ENCODE measurements around the gene KATNBL1. TPM values are rescaled to one million over a fixed set of nuclear protein-coding genes. Genes with fewer than 3 reads are reported as not detected.

The KATNBL1 gene
- total RNA-seq, 1 experiment from 2014 or later: 46.1 TPM

- intact Hi-C loops (cut with micrococcal nuclease; ENCODE audit: unreplicated experiment) (loop anchor here (10.0 kb wide), 1 partner anchor 77 kb away; no protein-coding TSS in a partner anchor), in situ Hi-C loops (cut with HindIII; ENCODE audit: low pct_unique_long_range_greater_than_20kb, low sequenced_read_pairs) (no loop called here)
- Histone ChIP-seq H3K4me1 (ENCODE audit: control insufficient read depth, insufficient read depth, low read length) (no peaks in the 10 kb centered on the region), H3K4me3 (ENCODE audit: low read depth in 2 of 2, low read length in 2 of 2) (no peak overlapping the region), H3K27me3 (ENCODE audit: control insufficient read depth, insufficient read depth, low read length) (no peaks in the 10 kb centered on the region), H3K9me3 (ENCODE audit: control insufficient read depth, insufficient read depth, low read depth, low read length) (no peaks in the 10 kb centered on the region), H3K36me3 (ENCODE audit: control insufficient read depth, insufficient read depth, low read length) (no peaks in the 10 kb centered on the region), H3K27ac (ENCODE audit: low read length) (no peak overlapping the region)
- no TSS peak for BruUV-seq (replicated peaks)
- DNase-seq (ENCODE audit: low read depth, low spot score) (no peak), ATAC-seq (no peak)
- CTCF ChIA-PET: no interaction called here
- POLR2A ChIA-PET: interaction anchor here (0.5 kb wide), 1 partner anchor 150 kb away, joined by 8 read pairs; no protein-coding TSS in a partner anchor
- no peak for TF ChIP-seq SIN3A (IDR thresholded peaks at IDR 0.05; ENCODE audit: borderline replicate concordance, insufficient read depth, low read depth, low read length)
These were observed 38.3 kb upstream of the KATNBL1 start for GRCh38 chr15:34248190-34248589.

DNA sequence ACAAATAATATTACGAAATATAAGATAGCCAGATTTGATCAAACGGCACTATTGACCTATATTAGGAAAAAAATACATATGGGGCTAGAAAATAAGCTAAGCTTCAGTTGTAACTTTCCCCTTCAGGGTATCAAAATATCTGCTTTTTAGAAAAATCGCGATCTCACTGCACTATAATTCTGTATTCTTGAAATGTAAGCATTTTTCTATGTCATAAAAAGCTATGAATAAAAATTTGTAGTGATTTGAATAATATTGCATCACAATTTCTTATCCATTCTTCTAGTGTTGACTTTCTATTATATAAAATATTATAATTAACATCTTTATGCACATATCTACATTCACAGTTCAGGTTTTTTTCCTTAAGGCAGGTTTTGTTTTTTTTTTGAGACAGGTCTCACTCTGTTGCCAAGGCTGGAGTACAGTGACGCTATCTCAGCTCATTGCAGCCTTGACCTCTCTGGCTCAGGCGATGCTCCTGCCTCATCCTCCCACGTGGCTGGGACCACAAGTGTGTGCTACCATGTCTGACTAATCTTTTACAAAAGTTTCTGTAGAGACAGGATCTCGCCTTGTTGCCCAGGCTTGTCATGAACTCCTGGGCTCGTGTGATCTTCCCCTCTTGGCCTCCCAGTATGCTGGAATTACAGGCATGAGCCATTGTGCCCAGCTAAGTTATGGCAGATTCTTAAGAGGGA, 36.5 kb upstream of the KATNBL1 start:
- H3K36me3 ChIP-seq (ENCODE audit: control insufficient read depth, insufficient read depth, low read length): no peaks in the 10 kb centered on the region
- H3K27me3 ChIP-seq (ENCODE audit: control insufficient read depth, insufficient read depth, low read length): no peaks in the 10 kb centered on the region
- CTCF ChIA-PET: interaction anchor here (0.5 kb wide), 1 partner anchor 26 kb away, joined by 4 read pairs; no protein-coding TSS in a partner anchor
- no peaks in the 10 kb centered on the region for H3K4me1 ChIP-seq (ENCODE audit: control insufficient read depth, insufficient read depth, low read length)
- H3K27ac ChIP-seq (ENCODE audit: low read length): no peak overlapping the region
- intact Hi-C loops (cut with micrococcal nuclease; ENCODE audit: unreplicated experiment): loop anchor here (10.0 kb wide), 1 partner anchor 78 kb away; no protein-coding TSS in a partner anchor
- in situ Hi-C loops (cut with HindIII; ENCODE audit: low pct_unique_long_range_greater_than_20kb, low sequenced_read_pairs): no loop called here
- H3K4me3 ChIP-seq (ENCODE audit: low read depth in 2 of 2, low read length in 2 of 2): no peak overlapping the region
- POLR2A ChIA-PET: interaction anchor here (0.6 kb wide), 1 partner anchor 187 kb away, joined by 3 read pairs; no protein-coding TSS in a partner anchor
- no TSS peak for BruUV-seq (replicated peaks)
- TF ChIP-seq POLR2AphosphoS5 (IDR thresholded peaks at IDR 0.05; ENCODE audit: low read depth, low read length): no peak
- TF ChIP-seq, protein P1, sequence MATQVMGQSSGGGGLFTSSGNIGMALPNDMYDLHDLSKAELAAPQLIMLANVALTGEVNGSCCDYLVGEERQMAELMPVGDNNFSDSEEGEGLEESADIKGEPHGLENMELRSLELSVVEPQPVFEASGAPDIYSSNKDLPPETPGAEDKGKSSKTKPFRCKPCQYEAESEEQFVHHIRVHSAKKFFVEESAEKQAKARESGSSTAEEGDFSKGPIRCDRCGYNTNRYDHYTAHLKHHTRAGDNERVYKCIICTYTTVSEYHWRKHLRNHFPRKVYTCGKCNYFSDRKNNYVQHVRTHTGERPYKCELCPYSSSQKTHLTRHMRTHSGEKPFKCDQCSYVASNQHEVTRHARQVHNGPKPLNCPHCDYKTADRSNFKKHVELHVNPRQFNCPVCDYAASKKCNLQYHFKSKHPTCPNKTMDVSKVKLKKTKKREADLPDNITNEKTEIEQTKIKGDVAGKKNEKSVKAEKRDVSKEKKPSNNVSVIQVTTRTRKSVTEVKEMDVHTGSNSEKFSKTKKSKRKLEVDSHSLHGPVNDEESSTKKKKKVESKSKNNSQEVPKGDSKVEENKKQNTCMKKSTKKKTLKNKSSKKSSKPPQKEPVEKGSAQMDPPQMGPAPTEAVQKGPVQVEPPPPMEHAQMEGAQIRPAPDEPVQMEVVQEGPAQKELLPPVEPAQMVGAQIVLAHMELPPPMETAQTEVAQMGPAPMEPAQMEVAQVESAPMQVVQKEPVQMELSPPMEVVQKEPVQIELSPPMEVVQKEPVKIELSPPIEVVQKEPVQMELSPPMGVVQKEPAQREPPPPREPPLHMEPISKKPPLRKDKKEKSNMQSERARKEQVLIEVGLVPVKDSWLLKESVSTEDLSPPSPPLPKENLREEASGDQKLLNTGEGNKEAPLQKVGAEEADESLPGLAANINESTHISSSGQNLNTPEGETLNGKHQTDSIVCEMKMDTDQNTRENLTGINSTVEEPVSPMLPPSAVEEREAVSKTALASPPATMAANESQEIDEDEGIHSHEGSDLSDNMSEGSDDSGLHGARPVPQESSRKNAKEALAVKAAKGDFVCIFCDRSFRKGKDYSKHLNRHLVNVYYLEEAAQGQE (IDR thresholded peaks at IDR 0.05; ENCODE audit: insufficient read depth in 1 of 2, low read depth in 2 of 2, low read length in 1 of 2): no peak
- no peak for TF ChIP-seq SIN3A (IDR thresholded peaks at IDR 0.05; ENCODE audit: borderline replicate concordance, insufficient read depth, low read depth, low read length)
- TF ChIP-seq, protein P2, sequence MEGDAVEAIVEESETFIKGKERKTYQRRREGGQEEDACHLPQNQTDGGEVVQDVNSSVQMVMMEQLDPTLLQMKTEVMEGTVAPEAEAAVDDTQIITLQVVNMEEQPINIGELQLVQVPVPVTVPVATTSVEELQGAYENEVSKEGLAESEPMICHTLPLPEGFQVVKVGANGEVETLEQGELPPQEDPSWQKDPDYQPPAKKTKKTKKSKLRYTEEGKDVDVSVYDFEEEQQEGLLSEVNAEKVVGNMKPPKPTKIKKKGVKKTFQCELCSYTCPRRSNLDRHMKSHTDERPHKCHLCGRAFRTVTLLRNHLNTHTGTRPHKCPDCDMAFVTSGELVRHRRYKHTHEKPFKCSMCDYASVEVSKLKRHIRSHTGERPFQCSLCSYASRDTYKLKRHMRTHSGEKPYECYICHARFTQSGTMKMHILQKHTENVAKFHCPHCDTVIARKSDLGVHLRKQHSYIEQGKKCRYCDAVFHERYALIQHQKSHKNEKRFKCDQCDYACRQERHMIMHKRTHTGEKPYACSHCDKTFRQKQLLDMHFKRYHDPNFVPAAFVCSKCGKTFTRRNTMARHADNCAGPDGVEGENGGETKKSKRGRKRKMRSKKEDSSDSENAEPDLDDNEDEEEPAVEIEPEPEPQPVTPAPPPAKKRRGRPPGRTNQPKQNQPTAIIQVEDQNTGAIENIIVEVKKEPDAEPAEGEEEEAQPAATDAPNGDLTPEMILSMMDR (IDR thresholded peaks at IDR 0.05): no peak
- no peak for TF ChIP-seq TCF7L2 (IDR thresholded peaks at IDR 0.05; ENCODE audit: low read depth, low read length)
- ATAC-seq (no peak), DNase-seq (ENCODE audit: low read depth, low spot score) (no peak)
- H3K9me3 ChIP-seq (ENCODE audit: control insufficient read depth, insufficient read depth, low read depth, low read length): no peaks in the 10 kb centered on the region

DNA sequence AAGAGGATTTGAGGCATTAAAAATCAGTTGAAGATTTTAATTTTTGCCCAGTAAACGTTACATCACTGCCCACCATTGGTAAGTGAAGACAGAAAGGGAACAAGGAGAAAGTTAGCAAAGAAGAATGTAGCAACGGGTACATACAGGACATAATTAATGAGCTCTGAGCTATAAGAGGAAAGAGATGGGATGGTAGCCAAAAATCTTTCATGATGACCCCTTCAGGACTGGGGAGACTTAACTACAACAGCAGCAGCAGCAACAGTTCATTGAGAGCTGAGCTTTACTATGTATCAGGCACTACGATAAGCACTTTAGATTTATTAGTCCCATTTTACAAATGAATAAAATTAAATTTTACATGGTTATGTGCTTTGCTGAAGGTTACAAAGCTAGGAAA, 33.3 kb upstream of the KATNBL1 start:
- H3K9me3 ChIP-seq (ENCODE audit: control insufficient read depth, insufficient read depth, low read depth, low read length): no peaks in the 10 kb centered on the region
- POLR2A ChIA-PET: no interaction called here
- intact Hi-C loops (cut with micrococcal nuclease; ENCODE audit: unreplicated experiment) (loop anchor here (10.0 kb wide), 1 partner anchor 82 kb away; no protein-coding TSS in a partner anchor), in situ Hi-C loops (cut with HindIII; ENCODE audit: low pct_unique_long_range_greater_than_20kb, low sequenced_read_pairs) (no loop called here)
- no peaks in the 10 kb centered on the region for H3K27me3 ChIP-seq (ENCODE audit: control insufficient read depth, insufficient read depth, low read length)
- no peak overlapping the region for H3K27ac ChIP-seq (ENCODE audit: low read length)
- no peak overlapping the region for H3K4me3 ChIP-seq (ENCODE audit: low read depth in 2 of 2, low read length in 2 of 2)
- no peak for DNase-seq (ENCODE audit: low read depth, low spot score)
- no peaks in the 10 kb centered on the region for H3K36me3 ChIP-seq (ENCODE audit: control insufficient read depth, insufficient read depth, low read length)
- TF ChIP-seq, protein P2 (IDR thresholded peaks at IDR 0.05): no peak
- TF ChIP-seq POLR2AphosphoS5 (IDR thresholded peaks at IDR 0.05; ENCODE audit: low read depth, low read length): no peak
- TF ChIP-seq SIN3A (IDR thresholded peaks at IDR 0.05; ENCODE audit: borderline replicate concordance, insufficient read depth, low read depth, low read length): no peak
- TF ChIP-seq, protein P1 (IDR thresholded peaks at IDR 0.05; ENCODE audit: insufficient read depth in 1 of 2, low read depth in 2 of 2, low read length in 1 of 2): no peak
- TF ChIP-seq TCF7L2 (IDR thresholded peaks at IDR 0.05; ENCODE audit: low read depth, low read length): no peak
- BruUV-seq (replicated peaks): no TSS peak
- no peaks in the 10 kb centered on the region for H3K4me1 ChIP-seq (ENCODE audit: control insufficient read depth, insufficient read depth, low read length)
- CTCF ChIA-PET: no interaction called here
- no peak for ATAC-seq

All from Panc1 (cell line).